ENCODE results near the gene UBQLN4.

Gene UBQLN4

DNA sequence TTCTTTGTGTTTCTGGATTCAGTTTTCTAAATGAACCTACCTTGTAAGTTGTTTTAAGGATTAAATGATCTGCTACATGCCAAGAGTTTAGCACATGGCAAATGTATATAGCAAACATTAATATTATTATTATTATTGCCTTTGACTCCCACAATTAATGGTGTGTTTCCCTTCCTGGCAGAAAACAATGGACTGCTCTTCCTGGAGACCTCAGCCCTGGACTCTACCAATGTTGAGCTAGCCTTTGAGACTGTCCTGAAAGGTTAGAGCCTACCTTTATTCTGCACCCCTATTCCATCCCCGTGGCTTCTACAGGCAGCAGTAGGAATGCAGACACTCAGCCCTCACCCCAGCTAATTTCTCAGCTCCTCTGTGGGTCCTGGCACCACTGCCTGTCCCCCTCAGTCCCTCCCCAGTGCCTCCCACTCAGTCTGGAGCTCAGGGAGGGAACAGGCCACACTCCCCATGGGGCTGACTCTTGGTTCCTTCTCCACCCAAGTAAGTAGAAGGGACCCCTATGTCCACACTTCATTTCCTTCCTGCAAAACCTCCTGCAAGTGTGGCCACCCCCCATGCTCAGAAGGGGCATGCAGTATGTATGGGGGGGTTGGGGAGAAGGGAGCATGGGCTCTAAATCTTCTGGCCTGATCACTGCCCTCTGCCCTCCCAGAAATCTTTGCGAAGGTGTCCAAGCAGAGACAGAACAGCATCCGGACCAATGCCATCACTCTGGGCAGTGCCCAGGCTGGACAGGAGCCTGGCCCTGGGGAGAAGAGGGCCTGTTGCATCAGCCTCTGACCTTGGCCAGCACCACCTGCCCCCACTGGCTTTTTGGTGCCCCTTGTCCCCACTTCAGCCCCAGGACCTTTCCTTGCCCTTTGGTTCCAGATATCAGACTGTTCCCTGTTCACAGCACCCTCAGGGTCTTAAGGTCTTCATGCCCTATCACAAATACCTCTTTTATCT lies 16.2 kb upstream of the UBQLN4 start:
- no peaks in the 10 kb centered on the region for H3F3A ChIP-seq (ENCODE audit: insufficient read depth)
- no peak overlapping the region for H3K9ac ChIP-seq (ENCODE audit: low read length)
- H3K4me3 ChIP-seq (ENCODE audit: insufficient read depth, low read length, poor library complexity, severe bottlenecking), result no peak overlapping the region
- no peak overlapping the region for H3K4me2 ChIP-seq (ENCODE audit: low read depth, low read length, poor library complexity, severe bottlenecking)
- no peaks in the 10 kb centered on the region for H3K9me3 ChIP-seq (ENCODE audit: insufficient read depth, low read length)
- no peaks in the 10 kb centered on the region for H3K9me2 ChIP-seq (replicated peaks; ENCODE audit: insufficient read depth, low read length)
- H3K27me3 ChIP-seq (ENCODE audit: low read length), result no peaks in the 10 kb centered on the region
- H4K20me1 ChIP-seq (ENCODE audit: low read depth, low read length), result no peaks in the 10 kb centered on the region
- H3K27ac ChIP-seq (ENCODE audit: low read depth, low read length), result no peak overlapping the region
- TF ChIP-seq EZH2phosphoT487 (conservative IDR thresholded peaks at IDR 0.05; ENCODE audit: low read length), result no peak
- TF ChIP-seq, protein P1, sequence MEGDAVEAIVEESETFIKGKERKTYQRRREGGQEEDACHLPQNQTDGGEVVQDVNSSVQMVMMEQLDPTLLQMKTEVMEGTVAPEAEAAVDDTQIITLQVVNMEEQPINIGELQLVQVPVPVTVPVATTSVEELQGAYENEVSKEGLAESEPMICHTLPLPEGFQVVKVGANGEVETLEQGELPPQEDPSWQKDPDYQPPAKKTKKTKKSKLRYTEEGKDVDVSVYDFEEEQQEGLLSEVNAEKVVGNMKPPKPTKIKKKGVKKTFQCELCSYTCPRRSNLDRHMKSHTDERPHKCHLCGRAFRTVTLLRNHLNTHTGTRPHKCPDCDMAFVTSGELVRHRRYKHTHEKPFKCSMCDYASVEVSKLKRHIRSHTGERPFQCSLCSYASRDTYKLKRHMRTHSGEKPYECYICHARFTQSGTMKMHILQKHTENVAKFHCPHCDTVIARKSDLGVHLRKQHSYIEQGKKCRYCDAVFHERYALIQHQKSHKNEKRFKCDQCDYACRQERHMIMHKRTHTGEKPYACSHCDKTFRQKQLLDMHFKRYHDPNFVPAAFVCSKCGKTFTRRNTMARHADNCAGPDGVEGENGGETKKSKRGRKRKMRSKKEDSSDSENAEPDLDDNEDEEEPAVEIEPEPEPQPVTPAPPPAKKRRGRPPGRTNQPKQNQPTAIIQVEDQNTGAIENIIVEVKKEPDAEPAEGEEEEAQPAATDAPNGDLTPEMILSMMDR (IDR thresholded peaks at IDR 0.05; ENCODE audit: insufficient read depth, low read length, poor library complexity, severe bottlenecking), result no peak
- no peaks in the 10 kb centered on the region for H3K79me2 ChIP-seq (ENCODE audit: insufficient read depth, low read length)
- no peak overlapping the region for H2AFZ ChIP-seq (ENCODE audit: low read depth, low read length, severe bottlenecking)
- H3K36me3 ChIP-seq (ENCODE audit: low read length), result no peaks in the 10 kb centered on the region

DNA sequence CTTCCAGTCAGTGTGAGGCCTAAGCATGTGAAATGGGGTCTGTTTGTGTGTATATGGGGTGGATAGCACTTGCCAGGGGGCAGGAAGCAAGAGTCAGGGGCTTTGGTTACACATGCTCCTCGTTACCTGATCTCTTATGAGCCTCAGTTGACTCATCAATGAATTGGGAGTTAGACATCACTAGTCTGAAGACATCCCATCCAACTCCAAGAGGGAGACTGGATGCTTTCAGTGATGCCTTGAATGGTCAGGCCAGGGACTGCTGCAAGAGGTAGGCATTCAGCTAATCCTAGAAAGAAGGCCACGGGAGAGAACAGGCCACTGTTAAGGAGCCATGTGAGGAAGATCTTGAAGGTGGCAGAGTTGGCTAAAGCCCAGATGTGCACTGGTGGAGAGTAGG lies 13.7 kb upstream of the UBQLN4 start:
- Histone ChIP-seq H4K20me1 (ENCODE audit: low read depth, low read length) (no peaks in the 10 kb centered on the region), H3K27me3 (ENCODE audit: low read length) (no peaks in the 10 kb centered on the region), H2AFZ (ENCODE audit: low read depth, low read length, severe bottlenecking) (no peak overlapping the region), H3F3A (ENCODE audit: insufficient read depth) (no peaks in the 10 kb centered on the region), H3K9me3 (ENCODE audit: insufficient read depth, low read length) (no peaks in the 10 kb centered on the region), H3K9ac (ENCODE audit: low read length) (no peak overlapping the region), H3K9me2 (replicated peaks; ENCODE audit: insufficient read depth, low read length) (no peaks in the 10 kb centered on the region), H3K27ac (ENCODE audit: low read depth, low read length) (no peak overlapping the region), H3K4me2 (ENCODE audit: low read depth, low read length, poor library complexity, severe bottlenecking) (no peak overlapping the region), H3K4me3 (ENCODE audit: insufficient read depth, low read length, poor library complexity, severe bottlenecking) (no peak overlapping the region), H3K36me3 (ENCODE audit: low read length) (no peaks in the 10 kb centered on the region), H3K79me2 (ENCODE audit: insufficient read depth, low read length) (no peaks in the 10 kb centered on the region)
- TF ChIP-seq EZH2phosphoT487 (conservative IDR thresholded peaks at IDR 0.05; ENCODE audit: low read length), result no peak
- TF ChIP-seq, protein P1 (IDR thresholded peaks at IDR 0.05; ENCODE audit: insufficient read depth, low read length, poor library complexity, severe bottlenecking), result no peak

DNA sequence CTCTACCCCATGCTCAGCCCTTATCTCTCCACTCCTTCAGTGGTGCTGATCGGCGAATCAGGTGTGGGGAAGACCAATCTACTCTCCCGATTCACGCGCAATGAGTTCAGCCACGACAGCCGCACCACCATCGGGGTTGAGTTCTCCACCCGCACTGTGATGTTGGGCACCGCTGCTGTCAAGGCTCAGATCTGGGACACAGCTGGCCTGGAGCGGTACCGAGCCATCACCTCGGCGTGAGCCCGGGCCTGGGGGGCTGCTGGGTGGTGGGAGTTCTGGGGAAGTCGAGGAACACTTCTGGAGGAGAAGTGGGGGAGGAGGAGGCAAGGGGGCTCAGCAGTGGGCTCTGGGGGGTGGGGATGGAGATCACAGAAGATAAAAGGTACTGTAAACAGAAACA lies 12.3 kb upstream of the UBQLN4 start:
- Histone ChIP-seq H2AFZ (ENCODE audit: low read depth, low read length, severe bottlenecking) (no peak overlapping the region), H3K27me3 (ENCODE audit: low read length) (no peaks in the 10 kb centered on the region), H3K4me3 (ENCODE audit: insufficient read depth, low read length, poor library complexity, severe bottlenecking) (no peak overlapping the region), H3K9me3 (ENCODE audit: insufficient read depth, low read length) (no peaks in the 10 kb centered on the region), H4K20me1 (ENCODE audit: low read depth, low read length) (no peaks in the 10 kb centered on the region), H3K36me3 (ENCODE audit: low read length) (no peaks in the 10 kb centered on the region), H3K79me2 (ENCODE audit: insufficient read depth, low read length) (no peaks in the 10 kb centered on the region), H3F3A (ENCODE audit: insufficient read depth) (no peaks in the 10 kb centered on the region), H3K9me2 (replicated peaks; ENCODE audit: insufficient read depth, low read length) (no peaks in the 10 kb centered on the region), H3K4me2 (ENCODE audit: low read depth, low read length, poor library complexity, severe bottlenecking) (no peak overlapping the region), H3K27ac (ENCODE audit: low read depth, low read length) (no peak overlapping the region), H3K9ac (ENCODE audit: low read length) (no peak overlapping the region)
- TF ChIP-seq EZH2phosphoT487 (conservative IDR thresholded peaks at IDR 0.05; ENCODE audit: low read length), result no peak
- TF ChIP-seq, protein P1 (IDR thresholded peaks at IDR 0.05; ENCODE audit: insufficient read depth, low read length, poor library complexity, severe bottlenecking), result no peak
